NCI-H774 (cell line): ENCODE results near the gene SCP2.
"Not testable (repeated sequence)": the region's sequence is repeated elsewhere in the genome, so short reads cannot be mapped to it uniquely, and the experiment has no call there.

Source experiments
- DNase-seq: peaks from one replicate; lab custom pipeline; 2025; lab: John Stamatoyannopoulos, UW

Gene SCP2

DNA sequence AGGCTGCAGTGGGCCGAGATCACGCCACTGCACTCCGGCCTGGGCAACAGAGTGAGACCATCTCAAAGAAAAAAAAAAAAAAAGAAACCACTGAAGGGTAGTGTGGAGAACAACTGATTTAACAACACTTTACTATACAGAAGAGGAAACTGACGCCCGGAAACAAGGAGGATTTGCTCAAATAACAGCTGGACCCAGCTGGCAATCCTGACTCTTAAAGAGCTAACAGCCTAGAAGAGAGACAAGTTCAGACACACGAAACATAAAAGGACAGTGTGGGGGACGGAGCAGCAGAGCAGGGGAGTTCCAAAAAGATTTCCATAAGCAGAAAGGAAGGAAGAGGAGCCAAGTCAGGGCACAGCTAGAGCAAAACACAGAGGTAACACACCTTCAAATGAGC, 9.9 kb upstream of the SCP2 start:
- DNase-seq: no peak

DNA sequence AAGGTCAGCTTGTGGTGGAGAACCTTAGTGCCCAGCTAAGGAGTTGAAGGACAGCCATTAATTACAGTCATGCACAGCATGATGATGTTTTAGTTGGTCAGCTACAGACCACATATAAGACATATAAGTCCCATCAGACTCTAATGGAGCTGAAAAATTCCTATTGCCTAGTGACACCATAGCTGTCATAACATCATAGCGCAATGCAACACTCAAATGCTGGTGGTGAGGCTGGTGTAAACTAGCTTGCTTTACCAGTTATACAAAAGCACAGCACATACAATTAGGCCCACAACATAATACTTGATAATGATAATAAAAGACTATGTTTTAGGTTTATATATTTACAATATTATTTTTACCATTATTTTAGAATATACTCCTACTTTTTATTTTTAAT, 9.5 kb upstream of the SCP2 start:
- no peak for DNase-seq

DNA sequence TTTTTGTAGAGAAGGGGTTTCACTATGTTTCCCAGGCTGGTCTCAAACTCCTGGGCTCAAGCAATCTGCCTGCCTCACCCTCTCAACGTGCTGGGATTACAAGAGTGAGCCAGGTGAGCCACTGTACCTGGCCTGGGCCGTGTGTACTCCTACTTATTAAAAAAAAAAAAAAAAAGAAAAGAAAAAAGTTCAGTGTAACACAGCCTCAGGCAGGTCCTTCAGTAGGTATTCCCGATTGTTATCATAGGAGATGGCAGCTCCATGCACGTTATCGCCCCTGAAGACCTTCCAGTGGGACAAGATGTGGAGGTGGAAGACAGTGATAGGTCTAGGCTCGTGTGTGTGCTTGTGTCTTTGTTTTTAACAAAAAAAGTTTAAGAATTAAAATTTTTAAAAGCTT, 8.9 kb upstream of the SCP2 start:
- no peak for DNase-seq

DNA sequence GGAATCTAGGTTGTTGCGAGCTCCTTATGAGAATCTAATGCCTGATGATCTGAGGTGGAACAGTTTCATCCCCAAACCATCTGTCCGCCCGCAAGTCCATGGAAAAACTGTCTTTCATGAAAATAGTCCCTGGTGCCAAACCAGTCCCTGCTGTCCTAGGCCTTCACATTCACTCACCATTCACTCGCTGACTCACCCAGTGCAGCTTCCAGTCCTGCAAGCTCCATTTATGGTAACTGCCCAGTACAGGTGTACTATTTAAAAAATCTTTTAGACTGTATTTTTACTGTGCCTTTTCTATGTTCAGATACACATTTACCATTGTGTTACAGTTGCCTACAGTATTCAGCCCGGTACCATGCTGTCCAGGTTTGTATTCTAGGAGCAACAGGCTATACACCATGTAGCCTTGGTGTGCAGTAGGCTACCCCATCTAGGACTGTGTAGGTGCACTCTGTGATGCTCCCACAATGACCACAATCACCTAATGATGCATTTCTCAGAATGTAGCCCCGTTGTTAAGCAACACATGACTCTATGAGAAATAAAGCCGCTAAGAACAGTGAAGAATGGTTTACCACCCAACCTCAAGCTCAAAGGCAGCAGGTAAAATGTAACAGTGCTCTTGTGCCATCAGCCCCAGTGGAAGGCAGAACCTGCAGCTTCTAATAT, 7.9 kb upstream of the SCP2 start:
- DNase-seq: no peak

DNA sequence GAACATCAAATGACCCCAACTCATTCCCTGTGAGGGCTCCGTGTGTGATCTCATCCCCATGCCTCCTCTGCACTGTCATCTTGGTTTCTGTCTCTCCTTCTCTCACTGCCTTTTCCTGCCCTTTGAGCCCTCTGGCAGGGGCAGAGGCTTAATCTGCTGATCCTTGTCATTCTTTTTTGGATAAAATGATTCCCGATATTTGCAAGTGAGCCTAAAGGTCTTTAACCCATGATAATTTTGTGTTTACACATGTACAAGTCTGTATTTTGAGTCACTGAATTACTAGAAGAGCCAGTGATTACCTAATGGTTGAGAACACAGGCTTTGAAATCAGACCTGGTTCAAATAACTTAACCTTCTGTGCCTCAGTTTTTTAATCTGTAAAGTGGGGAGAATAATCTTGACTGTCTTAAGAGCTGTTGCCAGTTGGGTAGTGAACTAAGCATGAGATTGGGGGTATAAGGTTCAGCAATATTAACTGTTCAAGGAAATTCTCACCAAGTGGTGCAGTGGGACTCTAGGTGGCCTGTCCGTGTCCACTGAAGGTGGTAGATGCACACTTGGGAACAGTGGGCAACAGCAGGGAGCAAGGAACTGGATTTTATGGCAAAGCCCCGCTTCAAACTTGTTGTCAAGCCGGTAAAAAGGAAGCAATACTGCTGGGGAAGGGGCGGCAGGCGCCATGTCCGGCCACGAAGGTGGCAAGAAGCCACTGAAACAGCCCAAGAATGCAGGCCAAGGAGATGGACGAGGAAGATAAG, 7.2 kb upstream of the SCP2 start:
- no peak for DNase-seq

DNA sequence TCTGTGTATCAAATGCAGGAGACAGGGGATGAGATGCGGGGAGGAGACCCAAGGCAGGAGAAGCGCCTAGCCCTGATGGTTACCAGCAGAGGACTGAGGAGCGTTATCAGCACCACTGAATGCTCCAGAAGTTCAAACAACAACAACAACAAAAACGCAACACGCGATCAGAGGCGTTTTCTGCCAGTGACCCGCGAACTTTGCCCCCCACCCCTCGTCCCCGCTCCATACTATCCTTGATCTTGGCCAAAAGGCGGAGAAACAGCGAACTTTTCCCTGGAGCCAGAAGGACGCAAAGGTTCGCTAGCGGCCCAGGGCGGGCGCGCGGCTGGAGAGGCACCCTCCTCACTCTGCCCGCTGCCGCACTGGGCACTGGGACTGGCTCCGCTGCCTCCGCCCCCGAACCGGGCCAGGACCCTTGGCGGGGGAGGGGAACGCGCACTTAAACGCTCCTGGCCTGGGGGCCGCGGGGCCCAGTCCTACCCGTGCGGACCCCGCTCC, 6.2 kb upstream of the SCP2 start:
- no peak for DNase-seq

DNA sequence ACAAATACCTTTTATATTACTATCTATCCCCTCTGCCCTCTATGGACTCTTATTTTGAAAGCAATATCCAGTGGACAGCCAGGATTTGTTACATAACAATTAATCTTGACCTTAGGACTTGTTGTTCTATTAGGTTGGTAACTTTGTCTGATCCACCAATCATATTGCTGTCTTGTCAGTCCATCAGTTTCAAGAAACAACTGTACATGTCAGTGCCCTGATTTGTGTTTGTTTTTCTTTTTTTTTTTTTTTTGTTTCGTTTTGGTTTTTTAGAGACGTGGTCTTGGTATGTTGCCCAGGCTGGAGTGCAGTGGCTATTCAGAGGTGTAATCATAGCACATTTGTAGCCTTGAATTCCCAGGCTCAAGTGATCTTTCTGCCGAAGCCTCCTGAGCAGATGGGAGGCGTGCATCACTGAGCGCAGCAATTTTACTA, 1.5 kb upstream of the SCP2 start:
- peak; percentile 8 for DNase-seq

DNA sequence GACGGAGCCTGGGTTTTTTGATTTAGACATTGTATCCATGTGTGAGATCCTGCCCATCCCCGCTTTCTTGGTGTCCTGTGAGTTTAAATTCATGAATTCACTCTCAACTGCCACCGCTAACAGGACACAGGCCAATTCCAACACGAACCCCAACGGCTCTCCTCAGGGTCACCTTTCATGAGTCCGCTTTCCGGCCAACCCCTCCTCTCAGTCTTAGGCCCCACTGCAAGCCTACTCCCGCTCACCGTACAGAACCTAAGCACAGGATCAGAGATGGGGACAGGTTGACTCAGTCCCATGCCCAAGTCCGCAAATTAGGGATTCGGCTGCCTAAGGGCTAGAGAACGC, 238 bp upstream of the SCP2 start:
- DNase-seq: no peak

DNA sequence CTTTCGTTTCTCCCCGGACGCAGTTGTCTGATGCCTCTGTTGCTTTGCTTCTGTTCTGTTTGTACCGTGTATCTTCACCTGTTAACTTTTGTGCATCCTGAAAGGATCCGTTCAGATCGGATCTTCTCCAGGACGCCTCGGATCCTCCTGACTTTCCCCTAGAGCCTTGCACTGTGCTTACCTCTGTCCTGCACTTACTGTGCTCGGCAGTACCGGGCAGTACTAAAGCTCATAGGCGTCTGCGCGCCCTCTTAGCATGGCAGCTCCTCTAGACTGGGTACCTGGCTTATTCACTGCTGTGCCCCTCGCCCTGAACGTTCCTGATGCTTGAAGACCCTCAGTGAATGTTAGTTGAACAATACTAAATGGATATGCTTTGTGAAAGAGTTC, 934 bp downstream of the SCP2 start:
- DNase-seq: peak; percentile 7

DNA sequence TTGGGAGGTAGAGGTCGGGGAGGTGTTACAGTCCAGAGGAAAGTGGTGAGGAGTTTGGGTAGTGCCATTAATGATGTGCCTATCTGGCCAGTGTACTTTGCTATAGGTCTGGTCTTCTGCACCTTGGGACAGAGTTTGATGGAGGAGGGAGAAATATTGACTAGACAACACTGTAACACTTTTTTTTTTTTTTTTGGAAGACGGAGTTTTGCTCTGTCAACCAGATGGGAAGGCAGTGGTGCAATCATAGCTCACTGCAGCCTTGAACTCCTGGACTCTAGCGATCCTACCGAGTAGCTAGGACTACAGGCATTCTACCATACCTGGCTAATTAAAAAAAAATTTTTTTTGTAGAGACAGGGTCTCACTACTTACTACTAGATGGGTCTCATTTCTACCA, 1.9 kb downstream of the SCP2 start:
- DNase-seq: no peak

DNA sequence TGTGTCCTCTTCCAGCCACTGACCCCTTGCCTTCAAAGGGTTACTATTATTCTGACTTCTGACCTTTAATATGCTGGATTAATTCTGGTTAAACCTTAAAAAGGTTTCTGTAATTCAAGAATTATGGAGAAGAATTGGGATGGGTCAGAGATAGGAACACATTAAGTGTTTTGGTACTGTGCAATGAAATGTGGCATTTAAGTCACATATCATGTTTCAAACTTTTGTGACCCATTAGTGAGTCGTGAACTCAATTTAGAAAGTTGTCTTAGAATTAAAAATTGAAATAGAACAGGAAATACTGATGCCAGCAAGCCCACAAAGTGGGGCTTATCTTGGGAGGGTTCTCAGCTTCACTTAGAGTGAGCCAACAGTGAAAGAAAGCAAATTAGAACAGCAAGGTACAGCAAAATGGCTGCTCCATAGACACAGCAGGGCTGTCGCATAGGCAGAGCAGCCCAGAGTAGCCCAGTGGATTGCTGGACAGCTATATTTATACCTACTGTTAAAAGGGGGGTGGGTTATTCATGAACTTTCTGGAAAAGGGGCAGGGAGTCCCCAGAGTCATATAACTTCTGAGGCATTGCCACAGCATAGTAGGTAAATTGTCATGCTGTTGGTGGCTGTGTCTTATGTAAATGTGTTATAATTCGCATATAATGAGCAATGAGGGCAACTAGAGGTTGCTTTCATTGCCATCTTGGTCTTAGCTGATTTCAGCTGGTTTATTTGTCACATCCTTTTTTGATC, 10.5 kb downstream of the SCP2 start:
- no peak for DNase-seq

DNA sequence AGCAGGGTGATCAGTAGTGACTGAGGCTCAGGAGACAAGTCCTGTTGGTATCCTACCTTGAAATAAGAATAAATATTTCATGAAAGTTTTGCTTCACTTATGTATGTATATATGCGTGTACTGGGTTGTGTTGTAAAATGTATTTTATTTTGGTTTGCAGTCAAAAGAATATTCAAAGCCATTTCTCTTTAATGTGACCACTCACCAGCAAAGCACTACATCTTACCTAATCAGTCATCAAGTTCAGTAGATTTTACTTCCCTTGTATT, 11.0 kb downstream of the SCP2 start:
- no peak for DNase-seq

DNA sequence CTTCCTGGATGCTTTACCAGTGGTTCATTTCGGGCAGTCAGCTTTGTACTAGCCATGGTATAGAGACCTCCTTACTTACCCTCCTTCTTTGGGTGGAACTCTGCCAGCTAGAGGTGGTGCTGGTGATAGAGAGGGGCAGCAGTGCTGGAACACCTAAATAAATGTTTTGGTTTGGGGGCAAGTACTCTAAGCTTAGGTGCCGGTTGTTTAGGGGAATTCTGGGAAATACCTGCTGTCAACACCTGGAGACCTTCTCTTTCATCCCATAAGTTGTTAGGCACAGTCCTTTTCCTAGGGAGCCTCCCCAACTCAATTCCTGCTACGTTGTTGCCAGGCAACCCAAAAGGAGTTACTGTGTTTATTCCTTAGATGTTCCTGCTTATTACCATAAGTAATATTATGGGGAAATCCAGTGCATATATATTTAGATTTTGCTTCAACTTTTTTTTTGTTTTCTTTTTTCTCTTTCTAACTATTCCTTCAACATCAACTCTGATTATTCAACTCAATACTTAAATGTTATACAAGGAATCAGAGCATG, 16.9 kb downstream of the SCP2 start:
- DNase-seq: no peak

DNA sequence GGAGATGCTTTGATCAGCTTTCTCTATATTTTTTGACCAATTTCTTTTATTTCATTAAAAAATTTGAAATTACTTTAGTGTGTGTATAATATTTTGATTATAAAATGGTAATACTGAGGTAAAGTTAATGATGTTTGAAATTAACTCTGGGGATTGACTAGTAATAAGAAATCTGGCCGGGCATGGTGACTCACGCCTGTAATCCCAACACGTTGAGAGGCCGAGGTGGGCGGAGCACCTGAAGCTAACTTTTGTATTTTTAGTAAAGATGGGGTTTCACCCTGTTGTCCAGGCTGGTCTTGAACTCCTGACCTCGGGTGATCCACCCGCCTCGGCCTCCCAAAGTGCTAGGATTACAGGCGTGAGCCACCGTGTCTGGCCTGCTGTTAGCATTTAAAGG, 17.5 kb downstream of the SCP2 start:
- DNase-seq: no peak

DNA sequence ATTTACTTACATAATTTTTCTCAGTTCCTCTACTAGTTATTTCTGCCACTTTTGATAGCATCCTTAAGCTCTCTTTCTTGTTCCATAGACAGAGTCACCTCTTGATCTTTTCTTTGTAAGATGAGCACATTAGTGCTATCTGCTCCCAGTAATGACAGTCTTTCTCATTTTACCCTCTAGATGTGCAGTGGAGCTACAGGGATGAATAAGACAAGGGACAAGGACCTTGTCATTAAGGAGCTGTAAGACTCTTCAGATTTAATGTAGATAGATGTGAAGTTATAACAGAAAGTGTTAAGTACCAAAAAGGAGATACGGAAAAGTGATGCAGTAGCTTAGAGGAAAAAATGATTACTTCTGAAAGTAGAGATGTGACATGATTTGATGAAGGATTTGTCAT, 20.4 kb downstream of the SCP2 start:
- no peak for DNase-seq

DNA sequence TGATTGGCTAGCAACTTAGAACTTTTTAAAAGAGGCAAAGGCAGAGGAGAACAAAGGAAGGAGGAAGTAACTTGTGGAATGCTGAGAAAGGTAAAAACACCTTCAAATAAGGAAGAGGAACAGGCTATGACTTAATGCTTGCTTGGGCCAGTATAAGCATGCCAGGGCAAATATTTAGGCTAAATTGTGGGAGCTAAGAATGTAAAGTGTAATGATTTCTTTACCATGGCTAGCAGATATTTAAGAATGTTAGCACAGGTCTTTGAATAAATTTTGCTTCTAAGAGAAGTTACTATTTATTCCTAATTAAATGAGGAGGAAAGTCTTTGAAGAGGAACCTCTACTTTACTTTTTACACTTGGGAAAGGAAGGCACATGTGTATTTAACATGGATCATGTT, 22.5 kb downstream of the SCP2 start:
- not testable (repeated sequence) for DNase-seq

DNA sequence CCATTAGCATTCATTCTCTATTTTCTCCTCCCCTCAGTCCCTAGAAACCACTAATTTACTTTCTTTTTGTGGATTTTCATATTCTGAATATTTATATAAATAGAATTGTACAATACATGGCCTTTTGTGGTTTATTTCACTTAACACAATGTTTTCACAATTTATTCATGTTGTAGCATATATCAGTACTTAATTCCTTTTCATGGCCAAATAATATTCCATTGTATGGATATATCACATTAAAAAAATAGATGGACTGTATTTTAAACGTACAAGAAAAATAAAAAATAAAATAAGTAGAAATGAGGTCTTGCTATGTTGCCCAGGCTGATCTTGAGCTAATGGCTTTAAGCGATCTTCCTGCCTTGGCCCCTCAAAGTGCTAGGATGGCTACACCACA, 25.0 kb downstream of the SCP2 start:
- no peak for DNase-seq

DNA sequence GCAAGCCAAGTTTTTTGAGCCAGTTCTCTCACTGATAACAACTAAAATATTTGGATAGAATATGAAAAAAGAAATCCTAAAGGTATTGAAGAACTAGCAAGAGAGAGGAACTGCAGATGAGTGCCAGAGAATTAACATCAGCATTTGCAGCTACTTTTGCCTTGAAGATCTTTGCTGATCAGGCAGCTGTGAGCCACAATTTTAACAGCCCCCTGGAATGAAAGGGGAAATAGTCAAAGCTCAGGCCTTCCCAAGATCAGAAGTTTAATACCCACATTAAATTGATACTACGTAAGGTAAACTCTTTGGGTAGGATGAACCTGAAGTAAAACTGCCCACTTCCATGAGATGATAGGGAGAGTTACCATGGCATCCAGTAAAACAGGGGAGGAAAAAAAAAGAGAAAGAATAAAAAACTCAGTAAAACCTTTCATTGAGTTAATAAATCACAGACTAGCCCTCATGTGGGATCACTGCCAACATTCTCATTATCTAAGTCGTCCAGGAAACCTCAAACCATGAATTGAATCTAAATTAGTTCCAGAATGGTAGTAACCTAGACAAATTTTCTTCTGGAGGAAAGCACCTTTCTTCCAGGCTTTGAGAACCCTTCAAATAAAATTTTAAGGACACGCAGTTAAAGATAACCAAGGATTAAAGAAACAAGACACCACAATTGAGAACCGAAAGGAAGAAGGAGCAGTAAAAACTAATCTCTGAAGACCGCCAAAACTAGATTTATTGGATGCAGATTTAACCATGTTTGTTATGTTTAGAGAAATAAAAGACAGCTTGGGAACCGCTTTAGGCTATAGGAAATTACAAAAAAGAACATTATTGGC, 28.3 kb downstream of the SCP2 start:
- DNase-seq: no peak

DNA sequence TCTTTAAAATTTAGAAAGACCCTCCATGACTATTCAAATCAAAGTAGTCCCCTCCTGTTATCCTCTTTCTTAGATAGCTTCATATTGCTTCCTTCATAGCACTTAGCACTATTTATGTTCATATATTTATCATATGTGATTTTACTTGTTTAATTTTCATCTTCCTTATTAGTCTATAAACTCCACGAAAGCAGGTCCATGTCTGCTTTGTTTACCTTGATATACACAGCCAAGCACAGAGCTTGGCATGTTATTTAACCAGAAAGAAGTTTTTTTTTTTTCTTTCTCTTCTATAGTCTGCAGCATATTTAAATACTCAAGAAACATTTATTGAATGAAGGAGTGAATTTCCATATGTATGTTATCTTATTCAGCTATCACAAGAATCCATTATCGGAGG, 36.0 kb downstream of the SCP2 start:
- no peak for DNase-seq

DNA sequence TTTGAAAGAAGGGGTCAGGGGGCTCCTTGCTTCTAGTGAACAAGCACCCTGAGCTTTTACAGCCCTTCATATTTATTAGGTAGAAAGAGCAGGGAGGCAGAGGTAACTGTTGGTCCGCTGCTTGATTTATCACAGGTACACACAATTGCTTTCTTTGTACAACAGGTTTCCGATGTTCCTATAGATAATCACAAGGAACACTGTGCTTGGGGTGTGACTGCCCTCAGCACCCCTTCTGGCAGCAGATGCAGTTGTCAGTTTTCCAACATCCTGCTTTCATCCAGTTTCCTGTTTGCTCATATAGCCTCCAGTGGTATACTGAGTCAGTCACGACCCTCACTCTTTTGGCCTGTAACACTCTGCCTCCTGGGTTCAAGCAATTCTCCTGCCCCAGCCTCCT, 40.6 kb downstream of the SCP2 start:
- no peak for DNase-seq

DNA sequence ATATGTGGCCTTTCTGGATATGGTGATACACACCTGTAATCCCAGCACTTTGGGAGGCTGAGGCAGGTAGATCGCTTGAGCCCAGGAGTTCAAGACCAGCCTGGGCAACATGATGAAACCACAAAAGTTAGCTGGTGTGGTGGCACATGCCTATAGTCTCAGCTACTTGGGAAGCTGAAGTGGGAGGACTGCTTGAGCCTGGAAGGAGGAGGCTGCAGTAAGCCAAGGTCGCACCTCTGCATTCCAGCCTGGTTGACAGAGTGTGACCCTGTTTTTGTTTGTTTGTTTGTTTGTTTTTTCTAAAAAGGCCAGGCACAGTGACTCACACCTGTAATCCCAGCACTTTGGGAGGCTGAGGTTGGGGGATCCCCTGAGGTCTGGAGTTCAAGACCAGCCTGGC, 42.2 kb downstream of the SCP2 start:
- DNase-seq: not testable (repeated sequence)

DNA sequence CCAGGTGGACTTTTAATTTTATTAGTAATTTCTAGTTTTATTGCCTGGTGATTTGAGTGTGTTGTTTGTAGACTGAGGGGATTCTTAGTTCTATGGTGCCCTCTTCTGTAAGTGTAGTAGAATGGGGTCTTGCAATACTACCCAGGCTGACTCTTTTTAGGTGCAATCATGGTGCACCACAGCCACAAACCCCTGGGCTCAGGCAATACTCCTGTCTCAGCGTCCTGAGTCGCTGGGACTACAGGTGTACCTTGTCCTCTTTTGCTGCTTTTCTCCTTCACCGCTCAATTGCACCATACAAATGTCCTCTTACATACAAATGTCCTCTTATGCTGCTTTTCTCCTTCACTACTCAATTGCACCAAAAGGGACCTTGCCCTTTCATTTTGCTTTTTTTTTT, 43.1 kb downstream of the SCP2 start:
- DNase-seq: no peak
